ENCODE results near the gene MAPK4.

MAPK4 gene

DNA sequence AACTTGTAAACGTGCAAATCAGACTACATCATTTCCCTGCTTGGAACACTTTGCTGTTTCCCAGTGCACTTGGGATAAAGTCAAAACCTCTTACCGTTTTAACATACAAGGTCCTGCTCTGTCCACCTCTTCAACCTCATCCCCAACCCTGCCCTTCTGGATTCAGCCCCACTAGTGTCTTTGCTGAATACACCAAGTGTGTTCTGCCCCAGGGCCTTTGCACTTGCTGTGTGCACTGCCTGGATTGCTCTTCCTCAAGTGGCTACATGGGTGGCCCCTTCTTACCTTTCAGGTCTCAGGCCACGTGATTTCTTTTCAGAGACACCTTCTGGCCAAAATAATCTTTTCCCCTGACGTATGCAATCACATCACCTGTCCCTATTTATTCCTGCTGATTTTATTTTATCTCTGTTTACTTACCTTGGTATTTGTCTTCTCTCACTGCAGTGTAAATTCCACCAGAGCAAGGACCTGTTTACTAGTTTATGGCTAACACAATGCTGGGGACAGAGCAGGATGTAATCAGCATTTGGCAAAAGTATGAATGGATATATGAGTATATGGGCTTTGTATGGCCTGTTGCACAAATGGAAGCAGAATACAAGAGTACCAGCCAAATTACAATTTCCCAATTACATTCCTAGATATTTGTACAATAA is 63.9 kb downstream of the MAPK4 start:
- TF ChIP-seq Cebpa-rat (IDR thresholded peaks at IDR 0.05), result no peak
- Histone ChIP-seq H3K4me2 (no peak overlapping the region), H4K20me1 (no peaks in the 10 kb centered on the region), H3K9ac (no peak overlapping the region), H3K27me3 (no peaks in the 10 kb centered on the region), H3K9me3 (no peaks in the 10 kb centered on the region), H3K27ac (no peak overlapping the region), H3K4me1 (peaks cover 14% of the 10 kb centered on the region), H3K4me3 (no peak overlapping the region), H3K36me3 (no peaks in the 10 kb centered on the region)

DNA sequence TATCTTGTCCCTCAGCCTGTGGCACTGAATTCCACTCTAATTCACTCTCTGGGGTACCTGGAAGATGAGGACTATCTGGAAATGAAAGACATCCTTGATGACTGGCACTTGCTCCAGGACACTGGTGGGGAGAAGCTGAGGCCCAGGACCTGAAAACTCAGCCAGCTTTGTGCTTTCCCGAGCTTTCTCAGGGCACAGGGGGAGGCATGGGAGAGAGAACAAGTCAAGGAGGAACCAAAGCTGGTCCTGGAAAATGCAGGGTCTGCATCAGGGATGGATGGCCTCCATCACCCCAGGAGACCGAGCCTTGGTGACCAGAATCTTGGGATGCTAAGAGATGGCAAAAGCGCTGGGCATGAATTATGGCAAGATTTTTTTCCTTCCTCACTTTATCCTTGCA is 65.1 kb downstream of the MAPK4 start:
- TF ChIP-seq Cebpa-rat (IDR thresholded peaks at IDR 0.05), result no peak
- no peaks in the 10 kb centered on the region for H4K20me1 ChIP-seq

DNA sequence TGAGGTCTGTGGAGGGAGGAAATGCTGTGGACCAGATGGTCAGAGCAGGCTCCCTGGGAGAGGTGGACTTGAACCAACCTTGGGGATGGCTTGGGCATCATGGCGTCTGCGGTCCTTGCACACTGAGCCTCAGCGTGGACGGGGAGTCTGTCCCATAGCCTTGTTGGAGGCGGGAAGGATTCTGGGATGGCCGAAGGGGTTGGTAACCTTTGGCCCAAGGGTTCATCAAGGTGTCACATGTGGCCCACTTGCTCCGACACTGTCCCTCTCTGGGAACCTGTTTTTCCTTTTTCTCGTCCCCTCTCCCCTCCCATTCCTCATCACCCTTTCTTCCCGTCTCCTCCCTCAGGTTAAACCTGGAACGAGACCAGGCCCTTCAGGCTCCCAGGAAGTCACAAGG is 66.4 kb downstream of the MAPK4 start:
- Histone ChIP-seq H3K9ac (no peak overlapping the region), H4K20me1 (no peaks in the 10 kb centered on the region), H3K4me2 (no peak overlapping the region), H3K4me1 (peaks cover 33% of the 10 kb centered on the region), H3K27ac (no peak overlapping the region), H3K27me3 (no peaks in the 10 kb centered on the region), H3K9me3 (no peaks in the 10 kb centered on the region), H3K36me3 (no peaks in the 10 kb centered on the region), H3K4me3 (no peak overlapping the region)
- TF ChIP-seq Cebpa-rat (IDR thresholded peaks at IDR 0.05), result no peak

More for the DNA sequence above, 65.1 kb downstream of the MAPK4 start:
- no peak overlapping the region for H3K9ac ChIP-seq
- H3K27me3 ChIP-seq, result no peaks in the 10 kb centered on the region
- no peak overlapping the region for H3K4me2 ChIP-seq
- no peak overlapping the region for H3K27ac ChIP-seq
- H3K9me3 ChIP-seq, result no peaks in the 10 kb centered on the region
- H3K4me3 ChIP-seq, result no peak overlapping the region
- no peaks in the 10 kb centered on the region for H3K36me3 ChIP-seq
- peaks cover 26% of the 10 kb centered on the region for H3K4me1 ChIP-seq

DNA sequence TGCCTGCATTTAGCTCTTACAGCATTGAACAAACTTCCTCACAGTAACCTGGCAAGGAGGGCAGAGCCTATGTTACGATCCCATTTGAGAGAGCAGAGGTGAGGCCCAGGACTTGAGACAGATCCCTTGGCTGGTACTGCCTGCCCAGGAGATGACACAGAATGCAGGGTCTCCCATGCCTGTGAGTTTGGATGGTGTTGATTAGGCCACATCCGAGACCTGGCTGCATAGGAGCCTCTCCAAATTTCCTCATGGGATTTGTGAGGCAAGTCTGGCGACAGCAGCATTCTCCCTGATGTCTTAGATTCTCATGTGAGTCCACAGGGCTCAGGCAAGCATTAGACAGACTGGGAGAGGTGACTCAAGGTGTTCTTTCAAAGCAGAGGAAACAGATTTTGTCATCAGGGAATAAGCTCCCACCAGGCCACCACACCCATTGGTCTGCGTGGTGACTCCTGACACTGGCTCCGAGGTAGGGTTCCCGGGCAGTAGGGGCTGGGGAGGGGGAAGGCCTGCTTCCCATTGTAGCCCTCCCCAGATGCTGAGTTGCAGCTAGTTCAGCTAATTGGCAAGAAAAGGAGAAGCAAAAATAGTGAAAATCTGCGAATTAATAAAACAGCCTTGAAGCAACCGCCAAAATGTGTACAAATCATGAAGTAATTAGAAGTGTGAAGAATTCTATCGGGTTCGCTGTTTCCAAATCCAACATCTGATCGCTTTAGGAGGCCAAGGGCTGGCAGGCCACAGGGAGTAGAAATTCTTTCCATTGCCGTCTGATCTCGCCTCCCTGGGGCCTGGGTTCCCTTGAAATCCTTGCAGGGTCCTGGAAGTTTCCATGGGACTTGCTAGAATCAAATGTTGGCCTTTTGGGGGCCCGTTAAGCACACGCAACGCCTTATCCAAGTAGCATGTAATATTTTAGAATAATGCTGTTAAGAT is 68.0 kb downstream of the MAPK4 start:
- Histone ChIP-seq H3K9ac (no peak overlapping the region), H3K9me3 (no peaks in the 10 kb centered on the region), H3K4me1 (peaks cover 46% of the 10 kb centered on the region), H4K20me1 (no peaks in the 10 kb centered on the region), H3K4me2 (peak overlapping the region; percentile 64), H3K27me3 (no peaks in the 10 kb centered on the region), H3K4me3 (no peak overlapping the region), H3K36me3 (no peaks in the 10 kb centered on the region), H3K27ac (no peak overlapping the region)
- TF ChIP-seq Cebpa-rat (IDR thresholded peaks at IDR 0.05), result no peak

DNA sequence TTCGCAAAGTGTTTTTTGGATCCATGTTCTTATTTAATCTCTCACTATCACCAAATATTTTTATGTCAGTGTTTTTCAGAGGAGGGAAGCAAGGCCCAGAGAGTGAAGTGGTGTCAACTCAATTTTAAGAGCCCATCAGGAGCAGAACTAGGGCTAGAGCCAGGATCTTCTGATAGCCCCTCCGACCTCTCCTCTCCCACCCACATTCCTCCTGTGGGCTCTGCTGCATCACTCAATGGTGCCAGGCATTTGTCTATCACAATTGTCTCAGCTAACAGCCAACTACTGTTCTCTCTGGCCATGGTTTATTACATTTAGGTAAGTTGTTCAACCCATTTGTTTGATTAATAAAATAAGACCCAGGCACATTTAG is 68.6 kb downstream of the MAPK4 start:
- no peaks in the 10 kb centered on the region for H4K20me1 ChIP-seq
- H3K27me3 ChIP-seq, result no peaks in the 10 kb centered on the region
- TF ChIP-seq Cebpa-rat (IDR thresholded peaks at IDR 0.05), result no peak
- H3K9ac ChIP-seq, result no peak overlapping the region
- H3K36me3 ChIP-seq, result no peaks in the 10 kb centered on the region
- H3K4me1 ChIP-seq, result peaks cover 52% of the 10 kb centered on the region
- peak overlapping the region; percentile 64 for H3K4me2 ChIP-seq
- no peak overlapping the region for H3K27ac ChIP-seq
- no peak overlapping the region for H3K4me3 ChIP-seq
- H3K9me3 ChIP-seq, result no peaks in the 10 kb centered on the region

DNA sequence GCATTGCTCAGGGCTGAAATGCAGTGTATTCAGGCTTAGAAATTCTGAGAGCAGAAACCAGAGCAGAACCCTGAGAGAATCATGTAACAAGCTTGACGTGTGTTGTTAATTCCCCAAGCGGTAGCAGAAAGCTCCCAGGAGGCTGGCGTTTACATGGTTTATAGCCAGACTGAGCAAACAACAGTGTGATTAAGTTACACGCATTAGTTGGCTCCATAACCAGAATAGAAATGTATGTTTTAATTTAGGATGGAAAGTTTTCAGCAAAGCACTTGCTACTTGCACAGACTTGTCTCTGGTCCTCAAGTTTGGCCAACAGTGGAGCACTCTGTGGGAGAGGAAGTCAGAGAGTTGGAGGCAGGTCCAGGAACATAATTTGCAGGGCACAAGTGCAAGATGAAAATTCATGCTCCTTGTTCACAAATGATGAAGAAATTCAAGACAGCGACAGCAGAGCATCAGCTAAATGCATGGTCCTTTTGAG is 69.3 kb downstream of the MAPK4 start:
- no peak for TF ChIP-seq Cebpa-rat (IDR thresholded peaks at IDR 0.05)
- no peaks in the 10 kb centered on the region for H3K27me3 ChIP-seq
- no peaks in the 10 kb centered on the region for H3K36me3 ChIP-seq
- H3K9me3 ChIP-seq, result no peaks in the 10 kb centered on the region
- peaks cover 59% of the 10 kb centered on the region for H3K4me1 ChIP-seq
- H4K20me1 ChIP-seq, result no peaks in the 10 kb centered on the region
- no peak overlapping the region for H3K9ac ChIP-seq
- H3K4me2 ChIP-seq, result peak overlapping the region; percentile 64
- no peak overlapping the region for H3K27ac ChIP-seq
- H3K4me3 ChIP-seq, result no peak overlapping the region

DNA sequence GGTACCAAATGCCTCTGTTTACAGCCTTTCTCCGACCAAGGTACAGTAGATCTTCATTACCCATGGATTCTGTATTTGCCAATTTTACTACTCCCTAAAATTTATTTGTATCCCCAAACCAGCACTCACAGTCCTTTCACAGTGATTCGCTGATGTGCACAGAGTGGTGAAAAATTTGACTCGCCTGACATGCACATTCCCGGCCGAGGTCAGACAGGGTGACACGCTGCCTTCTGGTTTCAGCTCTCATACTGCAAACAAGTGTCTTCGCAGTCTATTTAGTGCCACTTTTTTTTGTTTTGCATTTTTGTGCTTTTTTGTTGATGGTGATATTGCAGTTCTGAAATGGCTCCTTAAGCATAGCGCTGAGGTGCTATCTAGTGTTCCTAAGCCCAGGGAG is 71.0 kb downstream of the MAPK4 start:
- no peaks in the 10 kb centered on the region for H3K36me3 ChIP-seq
- H4K20me1 ChIP-seq, result no peaks in the 10 kb centered on the region
- 0 out of 2 replicates have a peak, but pooled peaks cover 7% of the 10 kb centered on the region for H3K9me3 ChIP-seq
- H3K4me3 ChIP-seq, result no peak overlapping the region
- H3K27ac ChIP-seq, result no peak overlapping the region
- no peak overlapping the region for H3K9ac ChIP-seq
- 0 out of 2 replicates have a peak overlapping the region, but pooled peaks have one; percentile 1 for H3K4me2 ChIP-seq
- H3K4me1 ChIP-seq, result peaks cover 76% of the 10 kb centered on the region
- no peaks in the 10 kb centered on the region for H3K27me3 ChIP-seq
- no peak for TF ChIP-seq Cebpa-rat (IDR thresholded peaks at IDR 0.05)

DNA sequence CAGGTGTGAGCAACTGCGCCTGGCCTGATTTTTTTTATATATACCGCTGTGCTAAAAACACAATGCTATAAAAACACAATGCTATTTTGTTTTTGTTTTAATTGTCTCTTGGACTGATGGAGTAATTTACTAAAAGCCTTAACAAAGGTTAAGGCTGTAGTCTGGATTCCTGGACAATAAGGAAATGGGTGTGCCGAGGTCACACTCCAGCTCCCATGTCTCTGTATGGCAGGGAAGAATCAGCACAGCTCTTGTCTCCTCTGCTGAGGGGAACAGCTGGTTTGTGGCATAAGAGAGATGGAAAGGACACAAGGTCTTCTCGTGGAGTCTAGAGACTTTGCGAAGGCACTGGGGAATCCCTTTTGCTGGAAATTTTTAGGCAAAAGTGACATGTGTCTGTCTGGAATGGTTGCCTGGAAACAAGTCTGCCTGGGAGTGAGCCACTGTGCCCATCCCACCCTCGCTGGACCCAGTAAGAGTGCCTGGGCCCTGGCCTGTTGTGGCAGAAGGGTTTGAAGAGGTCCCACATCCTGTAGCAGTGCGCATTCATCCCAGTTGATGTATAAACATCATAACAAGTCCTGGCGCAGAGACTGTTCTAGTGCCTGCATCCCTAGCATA is 73.1 kb downstream of the MAPK4 start:
- Histone ChIP-seq H3K9ac (no peak overlapping the region), H3K27ac (no peak overlapping the region), H3K27me3 (no peaks in the 10 kb centered on the region), H3K9me3 (0 out of 2 replicates have a peak, but pooled peaks cover 9% of the 10 kb centered on the region), H3K4me3 (no peak overlapping the region), H3K36me3 (no peaks in the 10 kb centered on the region), H3K4me1 (peaks cover 78% of the 10 kb centered on the region), H4K20me1 (no peaks in the 10 kb centered on the region), H3K4me2 (peak overlapping the region; percentile 66)
- no peak for TF ChIP-seq Cebpa-rat (IDR thresholded peaks at IDR 0.05)

DNA sequence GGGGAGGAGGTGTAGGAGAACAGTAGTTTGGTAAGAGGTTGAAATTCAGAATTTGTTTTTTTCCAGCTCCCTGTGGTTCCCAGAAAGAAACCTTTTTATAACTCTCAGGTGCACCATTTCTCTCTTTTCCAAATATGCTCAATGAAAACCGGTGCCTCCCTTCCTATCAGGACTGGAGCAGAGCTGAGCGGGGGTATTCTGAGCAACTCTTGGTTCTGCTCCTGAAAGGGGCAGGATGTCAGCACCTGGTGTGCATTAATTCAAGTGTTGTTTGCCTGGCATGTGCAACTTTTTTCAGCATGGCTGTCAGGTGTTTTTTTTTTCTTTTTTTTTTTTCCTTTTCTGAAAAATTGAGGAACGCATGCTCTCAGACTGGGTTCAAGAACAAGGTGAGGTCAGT is 74.1 kb downstream of the MAPK4 start:
- Histone ChIP-seq H4K20me1 (no peaks in the 10 kb centered on the region), H3K9ac (no peak overlapping the region), H3K27me3 (no peaks in the 10 kb centered on the region), H3K4me3 (no peak overlapping the region), H3K4me2 (peak overlapping the region; percentile 66), H3K36me3 (no peaks in the 10 kb centered on the region), H3K4me1 (peaks cover 74% of the 10 kb centered on the region), H3K9me3 (0 out of 2 replicates have a peak, but pooled peaks cover 9% of the 10 kb centered on the region), H3K27ac (no peak overlapping the region)
- no peak for TF ChIP-seq Cebpa-rat (IDR thresholded peaks at IDR 0.05)

Data from BLaER1 (cell line).